B cell (primary cell): Measurements from ENCODE around the gene RASL11A.

ENCODE experiments used
- CTCF ChIP-seq: fragments of 200-600 bp; IDR thresholded peaks from one replicate; pipeline ENCODE4 v1.8.0; 2022; ENCODE audit warnings: antibody characterized with exemption, mild to moderate bottlenecking
- EZH2 ChIP-seq: IDR thresholded peaks from 2 replicates; pipeline ENCODE4 v1.6.1; 2012; ENCODE audit warnings: borderline replicate concordance, low read depth, mild to moderate bottlenecking, moderate library complexity, low read length; ENCODE audit not compliant: insufficient read depth, poor library complexity, severe bottlenecking

- TF ChIP-seq EZH2 = no peak
- no peak for TF ChIP-seq CTCF
These were observed 7.2 kb upstream of the RASL11A start for GRCh38 chr13:27263438-27263837.
